Panc1 (cell line): Measurements from ENCODE around the gene MS4A10.

Experiments
- POLR2AphosphoS5 ChIP-seq: IDR thresholded peaks from 2 replicates; pipeline ENCODE4 v1.6.1; 2012; ENCODE audit warnings: mild to moderate bottlenecking, low read depth, low read length, moderate library complexity
- SIN3A ChIP-seq: IDR thresholded peaks from 2 replicates; pipeline ENCODE4 v1.6.1; 2012; ENCODE audit warnings: low read depth, mild to moderate bottlenecking, low read length, moderate library complexity, borderline replicate concordance; ENCODE audit not compliant: insufficient read depth
- TCF7L2 ChIP-seq: IDR thresholded peaks from 2 replicates; pipeline ENCODE4 v1.6.1; 2011; ENCODE audit warnings: mild to moderate bottlenecking, low read depth, low read length, inconsistent platforms
- TF ChIP-seq, protein P1 (sequence below): fragments of 450-650 bp; IDR thresholded peaks from 2 replicates; pipeline ENCODE4 v1.5.1; 2017; ENCODE audit warnings: mild to moderate bottlenecking
- TF ChIP-seq, protein P2 (sequence below), 2 experiments: IDR thresholded peaks; 2 replicates each; pipeline ENCODE4 v1.6.1; 2011 to 2012; ENCODE audit warnings: low read depth in 2 of 2, control low read depth in 1 of 2, low read length in 1 of 2, mild to moderate bottlenecking in 1 of 2, moderate library complexity in 1 of 2; ENCODE audit not compliant: insufficient read depth in 1 of 2

DNA sequence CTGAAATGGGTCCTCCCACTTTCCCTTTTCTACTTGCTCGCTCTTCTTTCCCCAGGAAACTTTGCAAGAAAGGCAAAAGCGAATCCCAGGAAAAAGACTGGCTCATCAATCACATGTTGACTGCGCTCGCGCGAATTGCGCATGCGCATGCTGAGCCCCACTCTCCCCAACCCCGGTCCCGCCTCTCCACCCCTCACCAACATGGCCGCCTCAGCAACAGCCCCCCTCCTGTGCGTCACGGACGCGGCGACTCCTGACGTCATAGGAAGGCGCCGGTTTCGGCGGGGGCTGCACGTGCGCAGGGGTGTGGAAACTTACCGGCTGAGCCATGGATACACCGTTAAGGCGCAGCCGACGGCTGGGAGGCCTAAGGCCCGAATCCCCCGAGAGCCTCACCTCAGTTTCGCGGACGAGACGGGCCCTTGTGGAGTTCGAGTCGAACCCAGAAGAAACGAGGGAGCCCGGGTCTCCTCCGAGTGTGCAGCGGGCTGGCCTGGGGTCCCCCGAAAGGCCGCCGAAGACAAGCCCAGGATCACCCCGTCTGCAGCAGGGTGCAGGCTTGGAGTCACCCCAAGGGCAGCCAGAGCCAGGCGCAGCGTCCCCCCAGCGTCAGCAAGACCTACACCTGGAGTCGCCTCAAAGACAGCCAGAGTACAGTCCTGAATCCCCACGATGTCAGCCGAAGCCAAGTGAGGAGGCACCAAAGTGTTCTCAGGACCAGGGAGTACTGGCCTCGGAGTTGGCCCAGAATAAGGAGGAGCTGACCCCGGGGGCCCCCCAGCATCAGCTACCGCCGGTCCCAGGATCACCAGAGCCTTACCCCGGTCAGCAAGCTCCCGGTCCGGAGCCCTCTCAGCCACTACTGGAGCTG is 56.9 kb downstream of the MS4A10 start, which contains the start of gene CCDC86:
- TF ChIP-seq, protein P1, sequence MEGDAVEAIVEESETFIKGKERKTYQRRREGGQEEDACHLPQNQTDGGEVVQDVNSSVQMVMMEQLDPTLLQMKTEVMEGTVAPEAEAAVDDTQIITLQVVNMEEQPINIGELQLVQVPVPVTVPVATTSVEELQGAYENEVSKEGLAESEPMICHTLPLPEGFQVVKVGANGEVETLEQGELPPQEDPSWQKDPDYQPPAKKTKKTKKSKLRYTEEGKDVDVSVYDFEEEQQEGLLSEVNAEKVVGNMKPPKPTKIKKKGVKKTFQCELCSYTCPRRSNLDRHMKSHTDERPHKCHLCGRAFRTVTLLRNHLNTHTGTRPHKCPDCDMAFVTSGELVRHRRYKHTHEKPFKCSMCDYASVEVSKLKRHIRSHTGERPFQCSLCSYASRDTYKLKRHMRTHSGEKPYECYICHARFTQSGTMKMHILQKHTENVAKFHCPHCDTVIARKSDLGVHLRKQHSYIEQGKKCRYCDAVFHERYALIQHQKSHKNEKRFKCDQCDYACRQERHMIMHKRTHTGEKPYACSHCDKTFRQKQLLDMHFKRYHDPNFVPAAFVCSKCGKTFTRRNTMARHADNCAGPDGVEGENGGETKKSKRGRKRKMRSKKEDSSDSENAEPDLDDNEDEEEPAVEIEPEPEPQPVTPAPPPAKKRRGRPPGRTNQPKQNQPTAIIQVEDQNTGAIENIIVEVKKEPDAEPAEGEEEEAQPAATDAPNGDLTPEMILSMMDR = no peak
- TF ChIP-seq POLR2AphosphoS5 (peak; percentile 89), SIN3A (peak; percentile 99), TCF7L2 (no peak)
- TF ChIP-seq, protein P2, sequence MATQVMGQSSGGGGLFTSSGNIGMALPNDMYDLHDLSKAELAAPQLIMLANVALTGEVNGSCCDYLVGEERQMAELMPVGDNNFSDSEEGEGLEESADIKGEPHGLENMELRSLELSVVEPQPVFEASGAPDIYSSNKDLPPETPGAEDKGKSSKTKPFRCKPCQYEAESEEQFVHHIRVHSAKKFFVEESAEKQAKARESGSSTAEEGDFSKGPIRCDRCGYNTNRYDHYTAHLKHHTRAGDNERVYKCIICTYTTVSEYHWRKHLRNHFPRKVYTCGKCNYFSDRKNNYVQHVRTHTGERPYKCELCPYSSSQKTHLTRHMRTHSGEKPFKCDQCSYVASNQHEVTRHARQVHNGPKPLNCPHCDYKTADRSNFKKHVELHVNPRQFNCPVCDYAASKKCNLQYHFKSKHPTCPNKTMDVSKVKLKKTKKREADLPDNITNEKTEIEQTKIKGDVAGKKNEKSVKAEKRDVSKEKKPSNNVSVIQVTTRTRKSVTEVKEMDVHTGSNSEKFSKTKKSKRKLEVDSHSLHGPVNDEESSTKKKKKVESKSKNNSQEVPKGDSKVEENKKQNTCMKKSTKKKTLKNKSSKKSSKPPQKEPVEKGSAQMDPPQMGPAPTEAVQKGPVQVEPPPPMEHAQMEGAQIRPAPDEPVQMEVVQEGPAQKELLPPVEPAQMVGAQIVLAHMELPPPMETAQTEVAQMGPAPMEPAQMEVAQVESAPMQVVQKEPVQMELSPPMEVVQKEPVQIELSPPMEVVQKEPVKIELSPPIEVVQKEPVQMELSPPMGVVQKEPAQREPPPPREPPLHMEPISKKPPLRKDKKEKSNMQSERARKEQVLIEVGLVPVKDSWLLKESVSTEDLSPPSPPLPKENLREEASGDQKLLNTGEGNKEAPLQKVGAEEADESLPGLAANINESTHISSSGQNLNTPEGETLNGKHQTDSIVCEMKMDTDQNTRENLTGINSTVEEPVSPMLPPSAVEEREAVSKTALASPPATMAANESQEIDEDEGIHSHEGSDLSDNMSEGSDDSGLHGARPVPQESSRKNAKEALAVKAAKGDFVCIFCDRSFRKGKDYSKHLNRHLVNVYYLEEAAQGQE (IDR thresholded peaks at IDR 0.05; ENCODE audit: insufficient read depth in 1 of 2, low read depth in 2 of 2, low read length in 1 of 2) = no peak
